K562 (cell line): Measurements from ENCODE around the gene TPGS1. TPM values are rescaled to one million over a fixed set of nuclear protein-coding genes. Genes with fewer than 3 reads are reported as not detected.

Experiments
- FOSL1 ChIP-seq: fragments of 200-800 bp; sonication (Bioruptor generic); conservative IDR thresholded peaks from 2 replicates; pipeline ENCODE4 v1.6.1; 2016; ENCODE audit warnings: missing genetic modification characterization, missing compliant biosample characterization
- HDAC6 ChIP-seq: IDR thresholded peaks from 2 replicates; pipeline ENCODE4 v1.6.1; 2012; ENCODE audit warnings: low read depth, mild to moderate bottlenecking, control low read depth, inconsistent platforms, low read length, moderate library complexity
- RBM17 ChIP-seq: fragments of 200-400 bp; formaldehyde crosslinking; IDR thresholded peaks from 2 replicates; pipeline ENCODE4 v1.6.1; 2017; ENCODE audit warnings: low read depth, mild to moderate bottlenecking, low read length, borderline replicate concordance
- TARDBP ChIP-seq: fragments of 450-650 bp; IDR thresholded peaks from 2 replicates; pipeline ENCODE4 v1.6.1; 2016
- TGIF2 ChIP-seq: sonication (generic); formaldehyde crosslinking; IDR thresholded peaks from 2 replicates; pipeline ENCODE4 v1.8.1; 2022; ENCODE audit warnings: mild to moderate bottlenecking, missing genetic modification reagents, moderate library complexity
- ZNF24 ChIP-seq: fragments of 450-650 bp; IDR thresholded peaks from 2 replicates; pipeline ENCODE4 v1.6.1; 2016
- ZNF384 ChIP-seq: IDR thresholded peaks from 2 replicates; pipeline ENCODE4 v1.6.1; 2012; ENCODE audit warnings: low read depth, low read length, improper control_type of control experiment
- polyA plus RNA-seq, 8 experiments: library from polyadenylated mRNA; depleted of rRNA in 4 of 8; stranded (reverse) in 5 of 8; unstranded in 3 of 8; fragments of >200 nt; fragmentation: Nextera tagmentation in 2 of 8; fragmentation: Illumina TruSeq in 1 of 8; extraction: Ambion mirVana in 2 of 8; extraction: Trizol in 1 of 8; gene quantifications; 2 replicates each; pipeline versions ENCODE4 v1.2.1 to v1.2.3, GENCODE V29; 2011 to 2014; ENCODE audit warnings: inconsistent platforms in 1 of 8, missing spikeins in 1 of 8
- total RNA-seq, 7 experiments: library from RNA; depleted of rRNA in 6 of 7; stranded (reverse); fragments of >200 nt in 6 of 7; fragmentation: Illumina TruSeq in 2 of 7; extraction: Trizol in 2 of 7; gene quantifications; 2 replicates each; pipeline versions ENCODE4 v1.2.1 to v1.2.3, GENCODE V29; 2011 to 2021; ENCODE audit warnings: low replicate concordance in 1 of 7
- TF ChIP-seq, protein P1 (sequence below): fragments of 200-800 bp; sonication (Bioruptor generic); IDR thresholded peaks from 2 replicates; pipeline ENCODE4 v1.6.1; 2017; ENCODE audit warnings: missing genetic modification characterization, missing compliant biosample characterization
- TF ChIP-seq, protein P2 (sequence below): fragments of 200-600 bp; sonication (generic); IDR thresholded peaks from one replicate; pipeline ENCODE4 v1.6.1; 2012; ENCODE audit warnings: mild to moderate bottlenecking, low read depth, low read length, inconsistent platforms
- TF ChIP-seq, protein P3 (sequence below): sonication (generic); formaldehyde crosslinking; IDR thresholded peaks from 2 replicates; pipeline ENCODE4 v1.8.1; 2023; ENCODE audit warnings: missing genetic modification reagents, mild to moderate bottlenecking, borderline replicate concordance

TPGS1 gene
- total and polyA plus RNA-seq, 9 of the 15 experiments (the other 6 are each of a cell fraction or from before 2014, with no cell fraction given) = 0.30 to 31.6 (median 1.2) TPM; not detected in 2

DNA sequence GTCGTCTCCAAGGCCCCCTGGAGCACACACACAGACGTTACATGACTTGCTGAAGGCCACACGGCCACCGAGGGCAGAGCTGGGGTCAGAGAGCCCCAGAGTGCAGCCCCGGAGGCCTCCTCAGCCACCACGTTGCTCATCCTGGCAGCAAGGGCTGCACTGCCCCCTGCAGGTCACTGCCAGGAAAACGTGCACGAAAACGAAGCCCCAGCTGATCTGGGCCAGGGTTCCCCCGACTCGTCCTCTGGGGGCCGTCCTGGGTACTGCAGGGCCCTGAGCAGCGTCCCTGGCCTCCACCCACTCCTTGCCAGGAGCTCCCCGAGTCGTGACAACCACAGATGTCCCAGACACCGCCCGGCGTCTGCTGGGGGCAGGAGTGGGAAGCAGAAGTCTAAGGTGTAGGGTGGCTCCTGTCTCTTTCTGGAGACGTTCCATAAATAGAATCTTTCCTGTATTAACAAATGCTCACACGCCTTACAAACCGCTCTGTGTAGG, 3.4 kb downstream of the TPGS1 start (continued):
- TF ChIP-seq, protein P1, sequence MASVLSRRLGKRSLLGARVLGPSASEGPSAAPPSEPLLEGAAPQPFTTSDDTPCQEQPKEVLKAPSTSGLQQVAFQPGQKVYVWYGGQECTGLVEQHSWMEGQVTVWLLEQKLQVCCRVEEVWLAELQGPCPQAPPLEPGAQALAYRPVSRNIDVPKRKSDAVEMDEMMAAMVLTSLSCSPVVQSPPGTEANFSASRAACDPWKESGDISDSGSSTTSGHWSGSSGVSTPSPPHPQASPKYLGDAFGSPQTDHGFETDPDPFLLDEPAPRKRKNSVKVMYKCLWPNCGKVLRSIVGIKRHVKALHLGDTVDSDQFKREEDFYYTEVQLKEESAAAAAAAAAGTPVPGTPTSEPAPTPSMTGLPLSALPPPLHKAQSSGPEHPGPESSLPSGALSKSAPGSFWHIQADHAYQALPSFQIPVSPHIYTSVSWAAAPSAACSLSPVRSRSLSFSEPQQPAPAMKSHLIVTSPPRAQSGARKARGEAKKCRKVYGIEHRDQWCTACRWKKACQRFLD = no peak
- TF ChIP-seq ZNF384 = no peak
- TF ChIP-seq TGIF2 (CRISPR knock-in tag) = no peak
- TF ChIP-seq, protein P2, sequence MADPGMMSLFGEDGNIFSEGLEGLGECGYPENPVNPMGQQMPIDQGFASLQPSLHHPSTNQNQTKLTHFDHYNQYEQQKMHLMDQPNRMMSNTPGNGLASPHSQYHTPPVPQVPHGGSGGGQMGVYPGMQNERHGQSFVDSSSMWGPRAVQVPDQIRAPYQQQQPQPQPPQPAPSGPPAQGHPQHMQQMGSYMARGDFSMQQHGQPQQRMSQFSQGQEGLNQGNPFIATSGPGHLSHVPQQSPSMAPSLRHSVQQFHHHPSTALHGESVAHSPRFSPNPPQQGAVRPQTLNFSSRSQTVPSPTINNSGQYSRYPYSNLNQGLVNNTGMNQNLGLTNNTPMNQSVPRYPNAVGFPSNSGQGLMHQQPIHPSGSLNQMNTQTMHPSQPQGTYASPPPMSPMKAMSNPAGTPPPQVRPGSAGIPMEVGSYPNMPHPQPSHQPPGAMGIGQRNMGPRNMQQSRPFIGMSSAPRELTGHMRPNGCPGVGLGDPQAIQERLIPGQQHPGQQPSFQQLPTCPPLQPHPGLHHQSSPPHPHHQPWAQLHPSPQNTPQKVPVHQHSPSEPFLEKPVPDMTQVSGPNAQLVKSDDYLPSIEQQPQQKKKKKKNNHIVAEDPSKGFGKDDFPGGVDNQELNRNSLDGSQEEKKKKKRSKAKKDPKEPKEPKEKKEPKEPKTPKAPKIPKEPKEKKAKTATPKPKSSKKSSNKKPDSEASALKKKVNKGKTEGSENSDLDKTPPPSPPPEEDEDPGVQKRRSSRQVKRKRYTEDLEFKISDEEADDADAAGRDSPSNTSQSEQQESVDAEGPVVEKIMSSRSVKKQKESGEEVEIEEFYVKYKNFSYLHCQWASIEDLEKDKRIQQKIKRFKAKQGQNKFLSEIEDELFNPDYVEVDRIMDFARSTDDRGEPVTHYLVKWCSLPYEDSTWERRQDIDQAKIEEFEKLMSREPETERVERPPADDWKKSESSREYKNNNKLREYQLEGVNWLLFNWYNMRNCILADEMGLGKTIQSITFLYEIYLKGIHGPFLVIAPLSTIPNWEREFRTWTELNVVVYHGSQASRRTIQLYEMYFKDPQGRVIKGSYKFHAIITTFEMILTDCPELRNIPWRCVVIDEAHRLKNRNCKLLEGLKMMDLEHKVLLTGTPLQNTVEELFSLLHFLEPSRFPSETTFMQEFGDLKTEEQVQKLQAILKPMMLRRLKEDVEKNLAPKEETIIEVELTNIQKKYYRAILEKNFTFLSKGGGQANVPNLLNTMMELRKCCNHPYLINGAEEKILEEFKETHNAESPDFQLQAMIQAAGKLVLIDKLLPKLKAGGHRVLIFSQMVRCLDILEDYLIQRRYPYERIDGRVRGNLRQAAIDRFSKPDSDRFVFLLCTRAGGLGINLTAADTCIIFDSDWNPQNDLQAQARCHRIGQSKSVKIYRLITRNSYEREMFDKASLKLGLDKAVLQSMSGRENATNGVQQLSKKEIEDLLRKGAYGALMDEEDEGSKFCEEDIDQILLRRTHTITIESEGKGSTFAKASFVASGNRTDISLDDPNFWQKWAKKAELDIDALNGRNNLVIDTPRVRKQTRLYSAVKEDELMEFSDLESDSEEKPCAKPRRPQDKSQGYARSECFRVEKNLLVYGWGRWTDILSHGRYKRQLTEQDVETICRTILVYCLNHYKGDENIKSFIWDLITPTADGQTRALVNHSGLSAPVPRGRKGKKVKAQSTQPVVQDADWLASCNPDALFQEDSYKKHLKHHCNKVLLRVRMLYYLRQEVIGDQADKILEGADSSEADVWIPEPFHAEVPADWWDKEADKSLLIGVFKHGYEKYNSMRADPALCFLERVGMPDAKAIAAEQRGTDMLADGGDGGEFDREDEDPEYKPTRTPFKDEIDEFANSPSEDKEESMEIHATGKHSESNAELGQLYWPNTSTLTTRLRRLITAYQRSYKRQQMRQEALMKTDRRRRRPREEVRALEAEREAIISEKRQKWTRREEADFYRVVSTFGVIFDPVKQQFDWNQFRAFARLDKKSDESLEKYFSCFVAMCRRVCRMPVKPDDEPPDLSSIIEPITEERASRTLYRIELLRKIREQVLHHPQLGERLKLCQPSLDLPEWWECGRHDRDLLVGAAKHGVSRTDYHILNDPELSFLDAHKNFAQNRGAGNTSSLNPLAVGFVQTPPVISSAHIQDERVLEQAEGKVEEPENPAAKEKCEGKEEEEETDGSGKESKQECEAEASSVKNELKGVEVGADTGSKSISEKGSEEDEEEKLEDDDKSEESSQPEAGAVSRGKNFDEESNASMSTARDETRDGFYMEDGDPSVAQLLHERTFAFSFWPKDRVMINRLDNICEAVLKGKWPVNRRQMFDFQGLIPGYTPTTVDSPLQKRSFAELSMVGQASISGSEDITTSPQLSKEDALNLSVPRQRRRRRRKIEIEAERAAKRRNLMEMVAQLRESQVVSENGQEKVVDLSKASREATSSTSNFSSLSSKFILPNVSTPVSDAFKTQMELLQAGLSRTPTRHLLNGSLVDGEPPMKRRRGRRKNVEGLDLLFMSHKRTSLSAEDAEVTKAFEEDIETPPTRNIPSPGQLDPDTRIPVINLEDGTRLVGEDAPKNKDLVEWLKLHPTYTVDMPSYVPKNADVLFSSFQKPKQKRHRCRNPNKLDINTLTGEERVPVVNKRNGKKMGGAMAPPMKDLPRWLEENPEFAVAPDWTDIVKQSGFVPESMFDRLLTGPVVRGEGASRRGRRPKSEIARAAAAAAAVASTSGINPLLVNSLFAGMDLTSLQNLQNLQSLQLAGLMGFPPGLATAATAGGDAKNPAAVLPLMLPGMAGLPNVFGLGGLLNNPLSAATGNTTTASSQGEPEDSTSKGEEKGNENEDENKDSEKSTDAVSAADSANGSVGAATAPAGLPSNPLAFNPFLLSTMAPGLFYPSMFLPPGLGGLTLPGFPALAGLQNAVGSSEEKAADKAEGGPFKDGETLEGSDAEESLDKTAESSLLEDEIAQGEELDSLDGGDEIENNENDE = no peak
- no peak for TF ChIP-seq ZNF24
- no peak for TF ChIP-seq TARDBP
- TF ChIP-seq HDAC6 = no peak
- TF ChIP-seq, protein P3, sequence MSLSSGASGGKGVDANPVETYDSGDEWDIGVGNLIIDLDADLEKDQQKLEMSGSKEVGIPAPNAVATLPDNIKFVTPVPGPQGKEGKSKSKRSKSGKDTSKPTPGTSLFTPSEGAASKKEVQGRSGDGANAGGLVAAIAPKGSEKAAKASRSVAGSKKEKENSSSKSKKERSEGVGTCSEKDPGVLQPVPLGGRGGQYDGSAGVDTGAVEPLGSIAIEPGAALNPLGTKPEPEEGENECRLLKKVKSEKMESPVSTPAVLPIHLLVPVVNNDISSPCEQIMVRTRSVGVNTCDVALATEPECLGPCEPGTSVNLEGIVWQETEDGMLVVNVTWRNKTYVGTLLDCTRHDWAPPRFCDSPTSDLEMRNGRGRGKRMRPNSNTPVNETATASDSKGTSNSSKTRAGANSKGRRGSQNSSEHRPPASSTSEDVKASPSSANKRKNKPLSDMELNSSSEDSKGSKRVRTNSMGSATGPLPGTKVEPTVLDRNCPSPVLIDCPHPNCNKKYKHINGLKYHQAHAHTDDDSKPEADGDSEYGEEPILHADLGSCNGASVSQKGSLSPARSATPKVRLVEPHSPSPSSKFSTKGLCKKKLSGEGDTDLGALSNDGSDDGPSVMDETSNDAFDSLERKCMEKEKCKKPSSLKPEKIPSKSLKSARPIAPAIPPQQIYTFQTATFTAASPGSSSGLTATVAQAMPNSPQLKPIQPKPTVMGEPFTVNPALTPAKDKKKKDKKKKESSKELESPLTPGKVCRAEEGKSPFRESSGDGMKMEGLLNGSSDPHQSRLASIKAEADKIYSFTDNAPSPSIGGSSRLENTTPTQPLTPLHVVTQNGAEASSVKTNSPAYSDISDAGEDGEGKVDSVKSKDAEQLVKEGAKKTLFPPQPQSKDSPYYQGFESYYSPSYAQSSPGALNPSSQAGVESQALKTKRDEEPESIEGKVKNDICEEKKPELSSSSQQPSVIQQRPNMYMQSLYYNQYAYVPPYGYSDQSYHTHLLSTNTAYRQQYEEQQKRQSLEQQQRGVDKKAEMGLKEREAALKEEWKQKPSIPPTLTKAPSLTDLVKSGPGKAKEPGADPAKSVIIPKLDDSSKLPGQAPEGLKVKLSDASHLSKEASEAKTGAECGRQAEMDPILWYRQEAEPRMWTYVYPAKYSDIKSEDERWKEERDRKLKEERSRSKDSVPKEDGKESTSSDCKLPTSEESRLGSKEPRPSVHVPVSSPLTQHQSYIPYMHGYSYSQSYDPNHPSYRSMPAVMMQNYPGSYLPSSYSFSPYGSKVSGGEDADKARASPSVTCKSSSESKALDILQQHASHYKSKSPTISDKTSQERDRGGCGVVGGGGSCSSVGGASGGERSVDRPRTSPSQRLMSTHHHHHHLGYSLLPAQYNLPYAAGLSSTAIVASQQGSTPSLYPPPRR (CRISPR knock-in tag) = 0 out of 2 replicates have a peak, but pooled peaks have one; percentile 20
- no peak for TF ChIP-seq RBM17
- TF ChIP-seq FOSL1 = no peak
